ENCODE results near the gene SLC25A29. TPM values are rescaled to one million over a fixed set of nuclear protein-coding genes. Genes with fewer than 3 reads are reported as not detected.

The SLC25A29 gene
- total and polyA plus RNA-seq, 2 of the 13 experiments (the other 11 are each of a cell fraction or from before 2014, with no cell fraction given) = 12.2 to 17.2 TPM

GRCh38 chr14:100290607-100291304, 15.5 kb downstream of the SLC25A29 start (continued):
- TF ChIP-seq SNAPC4 (CRISPR knock-in tag; IDR thresholded peaks at IDR 0.05) = no peak
- TF ChIP-seq ZFP41 (CRISPR knock-in tag; IDR thresholded peaks at IDR 0.05; ENCODE audit: borderline replicate concordance) = no peak
- TF ChIP-seq ZKSCAN1 (IDR thresholded peaks at IDR 0.05; ENCODE audit: low read length) = no peak
- TF ChIP-seq MTA3 (CRISPR knock-in tag; IDR thresholded peaks at IDR 0.05) = no peak
- peak; percentile 94 for TF ChIP-seq SALL1 (CRISPR knock-in tag; IDR thresholded peaks at IDR 0.05)
- TF ChIP-seq SIN3B (IDR thresholded peaks at IDR 0.05; ENCODE audit: low read length) = no peak
- no peak for TF ChIP-seq DMTF1 (CRISPR knock-in tag; IDR thresholded peaks at IDR 0.05)
- 0 out of 2 replicates have a peak, but pooled peaks have one; percentile 75 for TF ChIP-seq ZNF790 (CRISPR knock-in tag; IDR thresholded peaks at IDR 0.05; ENCODE audit: borderline replicate concordance)
- TF ChIP-seq ZSCAN9 (CRISPR knock-in tag; IDR thresholded peaks at IDR 0.05; ENCODE audit: borderline replicate concordance) = no peak
- no peak for TF ChIP-seq ZNF180 (CRISPR knock-in tag; IDR thresholded peaks at IDR 0.05; ENCODE audit: borderline replicate concordance, low read depth)
- TF ChIP-seq ZNF556 (CRISPR knock-in tag; IDR thresholded peaks at IDR 0.05; ENCODE audit: borderline replicate concordance) = peak; percentile 68; the same call in 1 of the 2 replicates
- no peak for TF ChIP-seq PAF1 (CRISPR knock-in tag; IDR thresholded peaks at IDR 0.05)
- TF ChIP-seq NPAS2 (CRISPR knock-in tag; IDR thresholded peaks at IDR 0.05; ENCODE audit: borderline replicate concordance) = no peak
- TF ChIP-seq ZNF816 (CRISPR knock-in tag; IDR thresholded peaks at IDR 0.05; ENCODE audit: borderline replicate concordance) = no peak
- TF ChIP-seq FOXM1 (CRISPR knock-in tag; IDR thresholded peaks at IDR 0.05) = no peak
- TF ChIP-seq ADNP (CRISPR knock-in tag; IDR thresholded peaks at IDR 0.05) = no peak
- no peak for TF ChIP-seq ZNF207 (IDR thresholded peaks at IDR 0.05; ENCODE audit: borderline replicate concordance)
- TF ChIP-seq TBX2 (CRISPR knock-in tag; IDR thresholded peaks at IDR 0.05; ENCODE audit: borderline replicate concordance) = peak; percentile 92
- peak; percentile 20; the same call in 1 of the 2 replicates for TF ChIP-seq ZNF710 (CRISPR knock-in tag; IDR thresholded peaks at IDR 0.05; ENCODE audit: borderline replicate concordance)
- TF ChIP-seq CREB1 (IDR thresholded peaks at IDR 0.05) = 0 out of 2 replicates have a peak, but pooled peaks have one; percentile 5
- TF ChIP-seq CREB1 (CRISPR knock-in tag; IDR thresholded peaks at IDR 0.05) = 0 out of 2 replicates have a peak, but pooled peaks have one; percentile 18
- no peak for TF ChIP-seq ATF1 (CRISPR knock-in tag; IDR thresholded peaks at IDR 0.05)
